Left colon (tissue), 2 donors: ENCODE data around the gene ACOX1. TPM values are rescaled to one million over a fixed set of nuclear protein-coding genes. Genes with fewer than 3 reads are reported as not detected.

Experiments
- ATAC-seq: fragments of 200-7000 bp; cut with Tn5 transposase; one replicate; pipeline ENCODE4 v1.9.1; 2020; ENCODE audit warnings: mild to moderate bottlenecking, moderate library complexity
- DNase-seq, 2 donors: peaks; one replicate each; pipeline ENCODE4 v3.0.0-alpha.2; 2020
- intact Hi-C, 2 donors: fragments of 100-400 bp; cut with DNase I in 1 of 2; cut with micrococcal nuclease in 1 of 2; formaldehyde crosslinking; loops; one replicate each; pipeline versions ENCODE4 v1.11.2 to v1.14.0; 2022; cut with DNase I, micrococcal nuclease
- total RNA-seq, 2 donors: library from RNA; stranded (reverse); fragmentation: NEBNext Ultra II Directional; extraction: Animal tissue kit (Norgen Biotek cat#: 25700); gene quantifications; one replicate each; pipeline ENCODE4 v1.2.1, GENCODE V29; 2021
- donor health status: DM: no; HTN: no; CAD: no.
- donor health status: DM: yes; HTN: yes; CAD: no.

ACOX1 gene
- total RNA-seq, 2 donors from 2014 or later, result 170 to 225 TPM

GRCh38 chr17:75920045-75920560 lies 58.9 kb downstream of the ACOX1 start:
- DNase-seq (no peak), ATAC-seq (no peak)
- intact Hi-C loops, result no loop called here

- intact Hi-C loops, result no loop called here
- no peak for ATAC-seq
Observed at GRCh38 chr17:75919611-75920010, 59.4 kb downstream of the ACOX1 start.

GRCh38 chr17:75917917-75918445 lies 61.0 kb downstream of the ACOX1 start:
- intact Hi-C loops, result no loop called here
- ATAC-seq (no peak), DNase-seq (no peak)

More at GRCh38 chr17:75919611-75920010, 59.4 kb downstream of the ACOX1 start:
- DNase-seq, result no peak

GRCh38 chr17:75917141-75917916 lies 61.6 kb downstream of the ACOX1 start:
- DNase-seq (no peak), ATAC-seq (no peak)
- intact Hi-C loops, result no loop called here

GRCh38 chr17:75915268-75915667 lies 63.7 kb downstream of the ACOX1 start:
- intact Hi-C loops, result no loop called here

GRCh38 chr17:75914643-75915267 lies 64.2 kb downstream of the ACOX1 start:
- DNase-seq, result no peak
- ATAC-seq, result peak; percentile 49
- intact Hi-C loops, result no loop called here

More at GRCh38 chr17:75915268-75915667, 63.7 kb downstream of the ACOX1 start:
- DNase-seq (no peak), ATAC-seq (peak; percentile 8)

GRCh38 chr17:75913537-75914210 lies 65.3 kb downstream of the ACOX1 start:
- intact Hi-C loops, result no loop called here
- ATAC-seq (no peak), DNase-seq (no peak)

GRCh38 chr17:75910699-75911098 lies 68.3 kb downstream of the ACOX1 start:
- DNase-seq, result no peak
- ATAC-seq, result no peak
- intact Hi-C loops, result no loop called here

- intact Hi-C loops, result loop anchor here in 1 of 2 donors (5.0 kb wide), 1 partner anchor 92 kb away; the partner anchor contains the start of gene CDK3
- peak in 1 of 2 donors; percentile 25 for DNase-seq
- ATAC-seq, result peak; percentile 14
Observed at GRCh38 chr17:75909812-75910274, 69.1 kb downstream of the ACOX1 start.

GRCh38 chr17:75909051-75909811 lies 69.7 kb downstream of the ACOX1 start:
- intact Hi-C loops, result loop anchor here in 1 of 2 donors (5.0 kb wide), 1 partner anchor 93 kb away; the partner anchor contains the start of gene CDK3
- DNase-seq (peak in 1 of 2 donors; percentile 36), ATAC-seq (no peak)

- no peak for ATAC-seq
- intact Hi-C loops, result loop anchor here in 1 of 2 donors (5.0 kb wide), 1 partner anchor 94 kb away; the partner anchor contains the start of gene CDK3
- DNase-seq, result no peak
Observed at GRCh38 chr17:75908201-75908600, 70.8 kb downstream of the ACOX1 start.

GRCh38 chr17:75906143-75906884 lies 72.7 kb downstream of the ACOX1 start:
- DNase-seq (no peak), ATAC-seq (no peak)
- intact Hi-C loops, result loop anchor here in 1 of 2 donors (5.0 kb wide), 1 partner anchor 96 kb away; the partner anchor contains the start of gene CDK3

- intact Hi-C loops, result loop anchor here in 1 of 2 donors (5.0 kb wide), 1 partner anchor 97 kb away; the partner anchor contains the start of gene CDK3
- ATAC-seq (peak; percentile 93), DNase-seq (peak; percentile 94)
Observed at GRCh38 chr17:75904749-75905521, 74.0 kb downstream of the ACOX1 start, which contains the start of gene MRPL38. MRPL38 (minus strand) TSS chr17:75904884; CDS start chr17:75904875, 9 bp downstream.

GRCh38 chr17:75902406-75902805 lies 76.6 kb downstream of the ACOX1 start:
- intact Hi-C loops, result no loop called here
- ATAC-seq (no peak), DNase-seq (no peak)

- DNase-seq, result no peak
- no peak for ATAC-seq
- intact Hi-C loops, result no loop called here
Observed at GRCh38 chr17:75901727-75902126, 77.2 kb downstream of the ACOX1 start.

GRCh38 chr17:75900691-75901533 lies 78.1 kb downstream of the ACOX1 start:
- DNase-seq (no peak), ATAC-seq (no peak)
- intact Hi-C loops, result no loop called here
